Calu3 (cell line): Measurements from ENCODE around the gene FMO3. TPM values are rescaled to one million over a fixed set of nuclear protein-coding genes. Genes with fewer than 3 reads are reported as not detected.

ENCODE experiments used
- BruUV-seq: library from RNA; stranded (reverse); fragments of 400-500 nt; replicated peaks from 2 replicates; lab custom pipeline; 2021; lab: Mats Ljungman, UMichigan
- CTCF ChIA-PET: fragments of 300-600 bp; sonication (Branson Sonifier 250); formaldehyde crosslinking; loops from one replicate; lab custom pipeline; 2022; ENCODE audit warnings: antibody characterized with exemption; lab: Charles Lee
- DNase-seq: peaks from one replicate; pipeline ENCODE4 v3.0.0; 2022
- H3K27ac Mint-ChIP-seq: one replicate; pipeline ENCODE4 v1.8.0; 2022; ENCODE audit warnings: mixed read lengths; ENCODE audit not compliant: unreplicated experiment
- H3K27me3 Mint-ChIP-seq: one replicate; pipeline ENCODE4 v1.8.0; 2022; ENCODE audit warnings: mixed read lengths; ENCODE audit not compliant: unreplicated experiment
- H3K36me3 Mint-ChIP-seq: one replicate; pipeline ENCODE4 v1.8.0; 2022; ENCODE audit warnings: mild to moderate bottlenecking, moderate library complexity, mixed read lengths; ENCODE audit not compliant: insufficient read depth, unreplicated experiment
- H3K4me1 Mint-ChIP-seq: one replicate; pipeline ENCODE4 v1.8.0; 2022; ENCODE audit warnings: mild to moderate bottlenecking, low read depth, mixed read lengths; ENCODE audit not compliant: unreplicated experiment
- H3K4me3 Mint-ChIP-seq: one replicate; pipeline ENCODE4 v1.8.0; 2022; ENCODE audit warnings: mild to moderate bottlenecking, low read depth, moderate library complexity, mixed read lengths; ENCODE audit not compliant: unreplicated experiment
- H3K9me3 Mint-ChIP-seq: one replicate; pipeline ENCODE4 v1.8.0; 2022; ENCODE audit warnings: low read depth, mixed read lengths; ENCODE audit not compliant: unreplicated experiment
- intact Hi-C: fragments of 100-400 bp; cut with micrococcal nuclease; formaldehyde crosslinking; loops from one replicate; pipeline ENCODE4 v1.10.0; 2022; ENCODE audit not compliant: unreplicated experiment
- total RNA-seq: library from RNA; stranded (reverse); gene quantifications from 2 replicates; pipeline ENCODE4 v1.2.3, GENCODE V29; 2022
- TF ChIP-seq, protein P1 (sequence below): fragments of 200-600 bp; IDR thresholded peaks from one replicate; pipeline ENCODE4 v1.8.0; 2022; ENCODE audit warnings: antibody characterized with exemption; ENCODE audit not compliant: unreplicated experiment

FMO3 gene
- total RNA-seq, 1 experiment from 2014 or later = not detected

DNA sequence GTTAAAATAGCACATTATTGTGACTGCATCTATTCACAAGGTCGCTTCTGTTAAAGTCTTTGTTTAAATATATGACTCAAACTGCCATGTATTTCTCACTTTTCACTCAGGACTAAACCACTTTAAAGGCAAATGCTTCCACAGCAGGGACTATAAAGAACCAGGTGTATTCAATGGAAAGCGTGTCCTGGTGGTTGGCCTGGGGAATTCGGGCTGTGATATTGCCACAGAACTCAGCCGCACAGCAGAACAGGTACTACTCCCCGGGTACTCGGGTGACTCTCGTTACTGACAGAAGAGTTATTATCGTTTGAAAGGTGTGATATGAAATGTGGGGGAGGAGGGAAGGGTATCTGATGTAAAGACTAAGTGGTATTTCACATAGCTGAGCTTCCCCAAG lies 17.3 kb downstream of the FMO3 start:
- no peak overlapping the region for H3K27ac Mint-ChIP-seq
- no peak overlapping the region for H3K4me3 Mint-ChIP-seq
- H3K27me3 Mint-ChIP-seq = peaks cover 20% of the 10 kb centered on the region
- no peak for DNase-seq
- BruUV-seq = no TSS peak
- peaks cover 4% of the 10 kb centered on the region for H3K9me3 Mint-ChIP-seq
- CTCF ChIA-PET = no interaction called here
- intact Hi-C loops = no loop called here
- no peaks in the 10 kb centered on the region for H3K4me1 Mint-ChIP-seq
- TF ChIP-seq, protein P1, sequence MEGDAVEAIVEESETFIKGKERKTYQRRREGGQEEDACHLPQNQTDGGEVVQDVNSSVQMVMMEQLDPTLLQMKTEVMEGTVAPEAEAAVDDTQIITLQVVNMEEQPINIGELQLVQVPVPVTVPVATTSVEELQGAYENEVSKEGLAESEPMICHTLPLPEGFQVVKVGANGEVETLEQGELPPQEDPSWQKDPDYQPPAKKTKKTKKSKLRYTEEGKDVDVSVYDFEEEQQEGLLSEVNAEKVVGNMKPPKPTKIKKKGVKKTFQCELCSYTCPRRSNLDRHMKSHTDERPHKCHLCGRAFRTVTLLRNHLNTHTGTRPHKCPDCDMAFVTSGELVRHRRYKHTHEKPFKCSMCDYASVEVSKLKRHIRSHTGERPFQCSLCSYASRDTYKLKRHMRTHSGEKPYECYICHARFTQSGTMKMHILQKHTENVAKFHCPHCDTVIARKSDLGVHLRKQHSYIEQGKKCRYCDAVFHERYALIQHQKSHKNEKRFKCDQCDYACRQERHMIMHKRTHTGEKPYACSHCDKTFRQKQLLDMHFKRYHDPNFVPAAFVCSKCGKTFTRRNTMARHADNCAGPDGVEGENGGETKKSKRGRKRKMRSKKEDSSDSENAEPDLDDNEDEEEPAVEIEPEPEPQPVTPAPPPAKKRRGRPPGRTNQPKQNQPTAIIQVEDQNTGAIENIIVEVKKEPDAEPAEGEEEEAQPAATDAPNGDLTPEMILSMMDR = no peak
- no peaks in the 10 kb centered on the region for H3K36me3 Mint-ChIP-seq

DNA sequence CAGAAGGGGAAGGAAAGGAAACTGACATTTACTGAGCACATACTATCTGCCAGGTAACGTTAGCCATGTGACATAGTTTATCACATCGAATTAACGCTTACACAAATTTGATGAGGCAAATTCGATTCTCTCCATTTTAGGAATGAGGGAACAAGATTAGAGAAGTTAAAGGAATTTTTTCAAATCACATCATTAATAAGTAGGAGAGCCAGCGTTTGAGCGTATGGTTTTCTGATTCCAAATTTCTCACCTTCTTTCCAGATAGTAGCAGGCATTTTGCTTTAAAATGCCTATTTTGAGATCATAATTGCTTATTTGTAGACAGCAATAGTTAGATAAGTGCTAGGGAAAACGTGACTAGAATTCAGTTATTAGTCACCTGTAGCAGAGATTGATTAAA lies 19.3 kb downstream of the FMO3 start:
- intact Hi-C loops = no loop called here
- Mint-ChIP-seq H3K27me3 (peaks cover 29% of the 10 kb centered on the region), H3K9me3 (peaks cover 4% of the 10 kb centered on the region), H3K4me1 (no peaks in the 10 kb centered on the region), H3K27ac (no peak overlapping the region), H3K36me3 (no peaks in the 10 kb centered on the region), H3K4me3 (no peak overlapping the region)
- TF ChIP-seq, protein P1 = no peak
- no TSS peak for BruUV-seq
- CTCF ChIA-PET = no interaction called here
- DNase-seq = no peak

DNA sequence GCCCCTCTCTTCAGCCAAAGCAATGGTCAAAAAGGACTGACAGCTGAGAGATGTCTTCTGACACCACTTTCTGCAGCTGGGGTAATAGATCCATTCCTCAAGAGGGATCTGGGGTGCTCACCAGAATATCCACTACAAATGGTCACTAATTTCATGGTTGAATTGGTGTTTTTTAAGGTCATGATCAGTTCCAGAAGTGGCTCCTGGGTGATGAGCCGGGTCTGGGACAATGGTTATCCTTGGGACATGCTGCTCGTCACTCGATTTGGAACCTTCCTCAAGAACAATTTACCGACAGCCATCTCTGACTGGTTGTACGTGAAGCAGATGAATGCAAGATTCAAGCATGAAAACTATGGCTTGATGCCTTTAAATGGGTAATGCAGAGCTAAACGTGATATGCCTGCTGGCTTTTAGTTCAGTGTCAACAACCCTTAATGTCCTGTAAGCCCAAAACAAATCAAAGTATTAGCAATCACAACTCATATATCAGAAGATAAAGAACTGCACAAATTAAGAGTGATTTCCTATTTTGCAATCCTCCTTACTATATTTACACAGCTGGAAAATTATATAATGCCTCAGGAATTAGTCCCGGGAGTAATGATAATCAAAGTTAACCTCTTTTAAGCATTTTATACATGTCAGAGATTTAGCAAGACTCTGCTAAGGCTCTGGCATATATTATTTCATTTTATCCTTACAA lies 20.1 kb downstream of the FMO3 start:
- H3K36me3 Mint-ChIP-seq = no peaks in the 10 kb centered on the region
- BruUV-seq = no TSS peak
- H3K4me3 Mint-ChIP-seq = no peak overlapping the region
- H3K27me3 Mint-ChIP-seq = peaks cover 29% of the 10 kb centered on the region
- DNase-seq = no peak
- TF ChIP-seq, protein P1 = no peak
- H3K27ac Mint-ChIP-seq = no peak overlapping the region
- intact Hi-C loops = no loop called here
- CTCF ChIA-PET = no interaction called here
- H3K9me3 Mint-ChIP-seq = peaks cover 4% of the 10 kb centered on the region
- no peaks in the 10 kb centered on the region for H3K4me1 Mint-ChIP-seq

DNA sequence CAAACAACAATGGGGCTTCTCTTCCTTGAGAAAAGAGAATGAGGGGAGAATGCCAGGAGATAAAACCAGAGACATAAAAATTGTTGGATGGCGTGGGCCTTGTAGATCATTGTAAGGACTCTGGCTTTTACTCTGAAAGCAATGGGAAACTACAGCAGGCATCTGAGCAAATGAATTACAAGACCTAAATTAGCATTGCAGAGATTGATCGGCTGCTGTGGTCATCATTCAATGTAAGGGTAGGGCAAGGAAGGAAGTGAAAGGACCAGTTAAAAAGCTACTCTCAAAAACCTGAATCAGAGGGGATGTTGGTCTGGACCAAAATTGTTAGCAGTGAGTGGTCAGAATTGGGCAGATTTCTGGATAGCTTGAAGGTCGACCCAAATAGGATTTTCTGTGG lies 21.4 kb downstream of the FMO3 start:
- intact Hi-C loops = no loop called here
- Mint-ChIP-seq H3K4me1 (no peaks in the 10 kb centered on the region), H3K9me3 (peaks cover 4% of the 10 kb centered on the region), H3K4me3 (no peak overlapping the region), H3K27me3 (peaks cover 29% of the 10 kb centered on the region), H3K27ac (no peak overlapping the region), H3K36me3 (no peaks in the 10 kb centered on the region)
- no peak for DNase-seq
- CTCF ChIA-PET = no interaction called here
- TF ChIP-seq, protein P1 = no peak
- no TSS peak for BruUV-seq
